K562 (cell line): ENCODE measurements around the gene RABL6.

ENCODE experiments used
- CSDE1 ChIP-seq, 2 experiments: fragments of 450-650 bp; IDR thresholded peaks; 2 replicates each; pipeline ENCODE4 v1.6.1; 2016; ENCODE audit warnings: mild to moderate bottlenecking in 1 of 2
- ETS2 ChIP-seq: IDR thresholded peaks from 2 replicates; pipeline ENCODE4 v1.6.1; 2016; ENCODE audit warnings: borderline replicate concordance, missing genetic modification characterization, mild to moderate bottlenecking, moderate library complexity, missing compliant biosample characterization; ENCODE audit not compliant: poor library complexity, severe bottlenecking
- POLR2AphosphoS5 ChIP-seq: IDR thresholded peaks from 2 replicates; pipeline ENCODE4 v1.6.1; 2011; ENCODE audit warnings: mild to moderate bottlenecking, low read depth, low read length, moderate library complexity; ENCODE audit not compliant: control insufficient read depth, insufficient read depth
- RFX5 ChIP-seq: IDR thresholded peaks from 2 replicates; pipeline ENCODE4 v1.6.1; 2011; ENCODE audit warnings: low read depth, mild to moderate bottlenecking, improper control_type of control experiment, low read length
- SIX5 ChIP-seq, 2 experiments: IDR thresholded peaks; 2 replicates each; pipeline ENCODE4 v1.6.1; 2011; ENCODE audit warnings: low read length in 2 of 2, borderline replicate concordance in 1 of 2, low read depth in 1 of 2, mild to moderate bottlenecking in 1 of 2, moderate library complexity in 1 of 2; ENCODE audit not compliant: insufficient read depth in 1 of 2
- SMC3 ChIP-seq: conservative IDR thresholded peaks from 2 replicates; pipeline ENCODE4 v1.6.1; 2011; ENCODE audit warnings: low read depth, low read length, improper control_type of control experiment; ENCODE audit not compliant: insufficient read depth
- TF ChIP-seq, protein P1 (sequence below), 3 experiments: IDR thresholded peaks in 2 of 3; conservative IDR thresholded peaks in 1 of 3; 2 replicates each; pipeline ENCODE4 v1.5.1; 2011 to 2012; ENCODE audit warnings: low read length in 3 of 3, mild to moderate bottlenecking in 3 of 3, control low read depth in 2 of 3, improper control_type of control experiment in 1 of 3, inconsistent platforms in 1 of 3, low read depth in 1 of 3, mixed read lengths in 1 of 3, moderate library complexity in 1 of 3; ENCODE audit not compliant: insufficient read depth in 2 of 3
- TF ChIP-seq, protein P2 (sequence below): fragments of 250-450 bp; sonication (Bioruptor Pico); IDR thresholded peaks from 2 replicates; pipeline ENCODE4 v1.5.0; 2020; ENCODE audit warnings: mild to moderate bottlenecking

DNA sequence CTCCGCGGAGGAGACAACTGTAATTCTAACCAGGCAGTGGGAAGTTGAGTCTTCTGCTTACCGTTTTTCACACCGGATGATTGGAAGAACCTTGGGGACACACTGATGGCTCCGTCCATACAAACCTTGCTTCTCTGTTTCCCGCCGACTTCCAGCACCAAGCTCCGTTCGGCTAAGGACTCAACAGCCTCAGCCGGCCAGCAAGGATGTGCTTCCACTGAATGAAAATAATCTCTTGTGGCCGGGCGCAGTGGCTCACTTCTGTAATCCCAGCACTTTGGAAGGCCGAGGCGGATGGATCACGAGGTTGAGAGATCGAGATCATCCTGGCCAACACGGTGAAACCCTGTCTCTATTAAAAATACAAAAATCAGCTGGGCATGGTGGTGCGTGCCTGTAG, 60.2 kb downstream of the RABL6 start:
- TF ChIP-seq CSDE1 (IDR thresholded peaks at IDR 0.05): no peak
- TF ChIP-seq ETS2 (tag): no peak
- no peak for TF ChIP-seq SMC3
- TF ChIP-seq, protein P1, sequence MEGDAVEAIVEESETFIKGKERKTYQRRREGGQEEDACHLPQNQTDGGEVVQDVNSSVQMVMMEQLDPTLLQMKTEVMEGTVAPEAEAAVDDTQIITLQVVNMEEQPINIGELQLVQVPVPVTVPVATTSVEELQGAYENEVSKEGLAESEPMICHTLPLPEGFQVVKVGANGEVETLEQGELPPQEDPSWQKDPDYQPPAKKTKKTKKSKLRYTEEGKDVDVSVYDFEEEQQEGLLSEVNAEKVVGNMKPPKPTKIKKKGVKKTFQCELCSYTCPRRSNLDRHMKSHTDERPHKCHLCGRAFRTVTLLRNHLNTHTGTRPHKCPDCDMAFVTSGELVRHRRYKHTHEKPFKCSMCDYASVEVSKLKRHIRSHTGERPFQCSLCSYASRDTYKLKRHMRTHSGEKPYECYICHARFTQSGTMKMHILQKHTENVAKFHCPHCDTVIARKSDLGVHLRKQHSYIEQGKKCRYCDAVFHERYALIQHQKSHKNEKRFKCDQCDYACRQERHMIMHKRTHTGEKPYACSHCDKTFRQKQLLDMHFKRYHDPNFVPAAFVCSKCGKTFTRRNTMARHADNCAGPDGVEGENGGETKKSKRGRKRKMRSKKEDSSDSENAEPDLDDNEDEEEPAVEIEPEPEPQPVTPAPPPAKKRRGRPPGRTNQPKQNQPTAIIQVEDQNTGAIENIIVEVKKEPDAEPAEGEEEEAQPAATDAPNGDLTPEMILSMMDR (IDR thresholded peaks at IDR 0.05 in 2 of 3, conservative IDR thresholded peaks at IDR 0.05 in 1 of 3; ENCODE audit: insufficient read depth in 2 of 3, low read depth in 1 of 3, low read length in 3 of 3): no peak
- no peak for TF ChIP-seq RFX5
- TF ChIP-seq POLR2AphosphoS5: no peak
- TF ChIP-seq SIX5 (IDR thresholded peaks at IDR 0.05; ENCODE audit: borderline replicate concordance in 1 of 2, insufficient read depth in 1 of 2, low read depth in 1 of 2, low read length in 2 of 2): no peak
- TF ChIP-seq, protein P2, sequence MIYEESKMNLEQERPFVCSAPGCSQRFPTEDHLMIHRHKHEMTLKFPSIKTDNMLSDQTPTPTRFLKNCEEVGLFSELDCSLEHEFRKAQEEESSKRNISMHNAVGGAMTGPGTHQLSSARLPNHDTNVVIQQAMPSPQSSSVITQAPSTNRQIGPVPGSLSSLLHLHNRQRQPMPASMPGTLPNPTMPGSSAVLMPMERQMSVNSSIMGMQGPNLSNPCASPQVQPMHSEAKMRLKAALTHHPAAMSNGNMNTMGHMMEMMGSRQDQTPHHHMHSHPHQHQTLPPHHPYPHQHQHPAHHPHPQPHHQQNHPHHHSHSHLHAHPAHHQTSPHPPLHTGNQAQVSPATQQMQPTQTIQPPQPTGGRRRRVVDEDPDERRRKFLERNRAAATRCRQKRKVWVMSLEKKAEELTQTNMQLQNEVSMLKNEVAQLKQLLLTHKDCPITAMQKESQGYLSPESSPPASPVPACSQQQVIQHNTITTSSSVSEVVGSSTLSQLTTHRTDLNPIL: no peak
